ENCODE measurements around the gene SNX6. TPM values are rescaled to one million over a fixed set of nuclear protein-coding genes. Genes with fewer than 3 reads are reported as not detected.
"Not testable (repeated sequence)": the region's sequence is repeated elsewhere in the genome, so short reads cannot be mapped to it uniquely, and the experiment has no call there.

Gene SNX6
- total and polyA plus RNA-seq, 7 experiments from 2014 or later = 56.6 to 114 (median 63.7) TPM

- peaks cover 0 to 22% (median 0%) of the 10 kb centered on the region in 3 experiments for H3K9me3 ChIP-seq (ENCODE audit: control insufficient read depth in 2 of 3, low read length in 3 of 3)
- DNase-seq; H3K4me3 Mint-ChIP-seq; H3K36me3 Mint-ChIP-seq; H3K4me3 ChIP-seq (ENCODE audit: low read length); H3K27ac Mint-ChIP-seq; H3K27ac ChIP-seq (ENCODE audit: low read depth, low read length); CTCF ChIA-PET; intact Hi-C loops (cut with micrococcal nuclease); H3K4me1 ChIP-seq (ENCODE audit: control insufficient read depth in 2 of 2, insufficient read depth in 2 of 2, low read length in 2 of 2); H3K36me3 ChIP-seq (ENCODE audit: control insufficient read depth in 2 of 3, insufficient read depth in 3 of 3, low read length in 3 of 3); H3K4me1 Mint-ChIP-seq; H3K27me3 Mint-ChIP-seq; POLR2A ChIA-PET; H3K27me3 ChIP-seq (ENCODE audit: control insufficient read depth in 2 of 2, insufficient read depth in 2 of 2, low read length in 2 of 2): not testable (repeated sequence)
- peak; percentile 85 for ATAC-seq
- peaks cover 0 to 27% (median 12%) of the 10 kb centered on the region in 11 donors for H3K9me3 Mint-ChIP-seq
Measured at GRCh38 chr14:34546272-34547135, 83.4 kb downstream of the SNX6 start.

DNA sequence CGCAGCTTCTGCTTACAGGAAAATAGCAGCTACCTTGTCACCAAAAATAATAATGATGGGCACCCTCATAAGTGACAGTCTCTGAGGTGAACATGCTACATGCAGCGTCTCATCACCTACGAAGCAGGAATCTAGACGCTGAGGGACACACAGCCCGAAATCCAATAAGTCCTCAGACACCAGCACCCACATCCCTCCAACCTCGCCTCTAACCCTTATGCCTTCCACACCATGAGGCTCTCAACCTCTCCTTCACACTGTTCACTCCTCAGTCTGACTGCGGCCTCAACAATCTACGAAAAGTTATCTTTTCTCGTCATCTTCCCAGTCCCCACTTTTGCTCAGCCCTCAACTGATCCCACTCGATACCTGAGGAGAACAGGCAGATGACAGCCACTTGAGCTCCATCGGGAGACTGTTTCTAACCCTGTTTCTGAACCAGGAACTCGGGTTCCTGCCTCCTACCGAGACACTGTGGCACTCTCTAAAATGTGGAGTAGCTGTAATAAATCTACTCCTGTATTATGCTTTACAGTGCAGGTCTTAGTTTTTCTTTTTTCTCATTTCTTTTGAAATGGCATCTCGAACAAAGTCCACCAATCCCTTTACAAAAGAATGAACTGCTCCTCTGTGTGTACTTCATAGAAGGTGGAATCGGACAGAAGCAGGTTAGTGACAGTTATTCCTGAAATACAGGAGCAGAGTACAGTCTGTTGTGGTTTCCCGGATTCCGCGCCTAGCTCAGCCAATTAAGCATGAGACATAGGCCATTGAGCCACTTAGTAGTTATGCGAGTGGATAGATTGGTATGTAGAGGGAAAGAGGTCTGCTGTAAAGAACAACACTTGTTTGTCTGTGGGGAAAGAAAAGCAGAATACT is 89.5 kb downstream of the SNX6 start:
- Histone ChIP-seq H3K4me1 (ENCODE audit: control insufficient read depth in 2 of 2, insufficient read depth in 2 of 2, low read length in 2 of 2) (peaks cover 18 to 24% of the 10 kb centered on the region in 2 donors), H3K36me3 (ENCODE audit: control insufficient read depth in 2 of 3, insufficient read depth in 3 of 3, low read length in 3 of 3) (peaks cover 0 to 23% (median 6%) of the 10 kb centered on the region in 3 experiments), H3K4me3 (ENCODE audit: low read length) (peak overlapping the region; percentile 100), H3K27ac (ENCODE audit: low read depth, low read length) (peak overlapping the region; percentile 97)
- CTCF ChIA-PET; DNase-seq; H3K9me3 ChIP-seq (ENCODE audit: control insufficient read depth in 2 of 3, low read length in 3 of 3); H3K36me3 Mint-ChIP-seq; ATAC-seq; H3K27me3 Mint-ChIP-seq; H3K27me3 ChIP-seq (ENCODE audit: control insufficient read depth in 2 of 2, insufficient read depth in 2 of 2, low read length in 2 of 2); H3K9me3 Mint-ChIP-seq; intact Hi-C loops (cut with micrococcal nuclease): not testable (repeated sequence)
- POLR2A ChIA-PET = interaction anchor here (0.6 to 1.3 kb wide), 6 partner anchors 8 to 507 kb away, joined by 3 to 5 read pairs (median 4); partner anchors contain the start of gene SNX6
- H3K4me1 Mint-ChIP-seq = peaks cover 5 to 45% (median 31%) of the 10 kb centered on the region in 7 donors
- peak overlapping the region; percentile 95 to 99 (median 99) for H3K4me3 Mint-ChIP-seq
- H3K27ac Mint-ChIP-seq = peak overlapping the region; percentile 95 to 100 (median 99)

DNA sequence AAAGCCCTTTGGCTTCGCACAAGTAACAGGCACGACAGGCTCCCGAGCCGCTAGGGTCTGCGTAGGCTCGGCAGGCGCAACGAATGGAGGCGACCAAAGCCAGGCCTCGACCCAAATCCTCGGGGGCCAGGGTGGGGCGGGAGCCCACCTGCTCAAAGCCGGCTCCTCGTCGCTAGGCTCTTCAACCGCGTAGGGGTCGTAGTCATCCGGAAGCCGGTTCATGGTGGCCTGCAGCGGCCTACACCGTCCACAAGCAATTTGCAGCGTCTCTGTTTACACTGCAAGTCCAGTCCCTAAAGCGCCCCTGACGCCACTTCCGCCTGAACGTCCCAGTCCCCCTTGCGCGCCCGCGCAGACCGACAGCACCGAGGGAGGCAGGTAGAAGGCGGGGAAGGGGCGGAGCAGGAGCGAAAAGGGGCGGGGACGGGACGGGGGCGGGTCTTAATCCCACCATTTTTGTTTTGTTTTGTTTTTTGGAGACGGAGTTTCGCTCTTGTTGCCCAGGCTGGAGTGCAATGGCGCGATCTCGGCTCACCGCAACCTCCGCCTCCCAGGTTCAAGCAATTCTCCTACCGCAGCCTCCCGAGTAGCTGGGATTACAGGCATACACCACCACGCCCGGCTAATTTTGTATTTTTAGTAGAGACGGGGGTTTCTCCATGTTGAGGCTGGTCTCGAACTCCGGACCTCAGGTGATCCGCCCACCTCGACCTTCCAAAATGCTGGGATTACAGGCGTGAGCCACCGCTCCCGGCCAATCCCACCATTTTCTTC is 90.4 kb downstream of the SNX6 start, which contains the start of gene EAPP:
Gene EAPP (minus strand): TSS at position 295 of the 774 bp plus-strand sequence. CDS start 73 bp downstream, at position 222.
- Mint-ChIP-seq H3K27me3 (no peaks in the 10 kb centered on the region), H3K4me3 (peak within 1 kb of the TSS; percentile 95 to 99 (median 99)), H3K4me1 (peaks cover 5 to 45% (median 31%) of the 10 kb centered on the region in 7 donors), H3K9me3 (peaks cover 0 to 3% (median 0%) of the 10 kb centered on the region in 11 donors), H3K36me3 (peaks cover 0 to 5% (median 3%) of the 10 kb centered on the region in 5 donors), H3K27ac (peak within 1 kb of the TSS; percentile 95 to 100 (median 99))
- H3K27ac ChIP-seq (ENCODE audit: low read depth, low read length) = peak within 1 kb of the TSS; percentile 97
- intact Hi-C loops (cut with micrococcal nuclease) = loop anchor here (5.0 to 10.0 kb wide), 11 partner anchors 33 to 1268 kb away; partner anchors contain the start of genes PPP2R3C (in 2 of the 2), PRORP (in 2 of the 2), RALGAPA1 (in 2 of the 2) and SPTSSA (in 2 of the 2)
- CTCF ChIA-PET = no interaction called here
- POLR2A ChIA-PET = interaction anchor here (0.6 to 1.7 kb wide), 7 partner anchors 9 to 507 kb away, joined by 3 to 5 read pairs (median 4); partner anchors contain the start of genes SNX6 and SRP54
- peak within 1 kb of the TSS; percentile 100 for H3K4me3 ChIP-seq (ENCODE audit: low read length)
- H3K9me3 ChIP-seq (ENCODE audit: control insufficient read depth in 2 of 3, low read length in 3 of 3) = no peaks in the 10 kb centered on the region
- peaks cover 0 to 24% (median 6%) of the 10 kb centered on the region in 3 experiments for H3K36me3 ChIP-seq (ENCODE audit: control insufficient read depth in 2 of 3, insufficient read depth in 3 of 3, low read length in 3 of 3)
- peak; percentile 100 for ATAC-seq
- DNase-seq = peak; percentile 84 to 95 (median 91)
- no peaks in the 10 kb centered on the region for H3K27me3 ChIP-seq (ENCODE audit: control insufficient read depth in 2 of 2, insufficient read depth in 2 of 2, low read length in 2 of 2)
- peaks cover 18 to 24% of the 10 kb centered on the region in 2 donors for H3K4me1 ChIP-seq (ENCODE audit: control insufficient read depth in 2 of 2, insufficient read depth in 2 of 2, low read length in 2 of 2)

GRCh38 chr14:34538871-34539406 is 91.0 kb downstream of the SNX6 start:
- H3K4me3 ChIP-seq (ENCODE audit: low read length) = peak overlapping the region; percentile 100
- ATAC-seq = peak; percentile 28
- CTCF ChIA-PET = no interaction called here

GRCh38 chr14:34538096-34538495 is 91.9 kb downstream of the SNX6 start:
- intact Hi-C loops (cut with micrococcal nuclease) = loop anchor here (5.0 to 10.0 kb wide), 11 partner anchors 34 to 1269 kb away; partner anchors contain the start of genes PPP2R3C (in 2 of the 2), PRORP (in 2 of the 2), RALGAPA1 (in 2 of the 2) and SPTSSA (in 2 of the 2)
- POLR2A ChIA-PET = interaction anchor here (0.6 to 2.1 kb wide), 6 partner anchors 16 to 444 kb away, joined by 3 to 5 read pairs (median 4); partner anchors contain the start of genes BAZ1A and SRP54
- H3K9me3 ChIP-seq (ENCODE audit: control insufficient read depth in 2 of 3, low read length in 3 of 3); DNase-seq; H3K27me3 ChIP-seq (ENCODE audit: control insufficient read depth in 2 of 2, insufficient read depth in 2 of 2, low read length in 2 of 2); H3K9me3 Mint-ChIP-seq; CTCF ChIA-PET; ATAC-seq; H3K27me3 Mint-ChIP-seq: not testable (repeated sequence)
- Histone ChIP-seq H3K27ac (ENCODE audit: low read depth, low read length) (peak overlapping the region; percentile 97), H3K4me1 (ENCODE audit: control insufficient read depth in 2 of 2, insufficient read depth in 2 of 2, low read length in 2 of 2) (peaks cover 18 to 24% of the 10 kb centered on the region in 2 donors), H3K4me3 (ENCODE audit: low read length) (peak overlapping the region; percentile 100), H3K36me3 (ENCODE audit: control insufficient read depth in 2 of 3, insufficient read depth in 3 of 3, low read length in 3 of 3) (peaks cover 6 to 39% (median 11%) of the 10 kb centered on the region in 3 experiments)
- Mint-ChIP-seq H3K36me3 (peaks cover 6 to 13% (median 10%) of the 10 kb centered on the region in 5 donors), H3K4me1 (peaks cover 5 to 54% (median 40%) of the 10 kb centered on the region in 7 donors), H3K27ac (peak overlapping the region in 7 of 9 donors; percentile 67 to 100 (median 99)), H3K4me3 (peak overlapping the region; percentile 20 to 99 (median 99))

More at GRCh38 chr14:34538871-34539406, 91.0 kb downstream of the SNX6 start:
- H3K4me3 Mint-ChIP-seq = peak overlapping the region; percentile 95 to 99 (median 99)
- Histone ChIP-seq H3K9me3 (ENCODE audit: control insufficient read depth in 2 of 3, low read length in 3 of 3) (no peaks in the 10 kb centered on the region), H3K27me3 (ENCODE audit: control insufficient read depth in 2 of 2, insufficient read depth in 2 of 2, low read length in 2 of 2) (no peaks in the 10 kb centered on the region), H3K36me3 (ENCODE audit: control insufficient read depth in 2 of 3, insufficient read depth in 3 of 3, low read length in 3 of 3) (peaks cover 0 to 31% (median 10%) of the 10 kb centered on the region in 3 experiments), H3K27ac (ENCODE audit: low read depth, low read length) (peak overlapping the region; percentile 97), H3K4me1 (ENCODE audit: control insufficient read depth in 2 of 2, insufficient read depth in 2 of 2, low read length in 2 of 2) (peaks cover 18 to 24% of the 10 kb centered on the region in 2 donors)
- peaks cover 5 to 48% (median 34%) of the 10 kb centered on the region in 7 donors for H3K4me1 Mint-ChIP-seq
- peaks cover 0 to 6% (median 4%) of the 10 kb centered on the region in 5 donors for H3K36me3 Mint-ChIP-seq
- POLR2A ChIA-PET = interaction anchor here (0.6 to 1.7 kb wide), 4 partner anchors 73 to 443 kb away, joined by 3 to 5 read pairs (median 4); partner anchors contain the start of gene SRP54
- DNase-seq = no peak
- H3K9me3 Mint-ChIP-seq = peaks cover 0 to 3% (median 0%) of the 10 kb centered on the region in 11 donors
- H3K27ac Mint-ChIP-seq = peak overlapping the region; percentile 95 to 100 (median 99)
- intact Hi-C loops (cut with micrococcal nuclease) = loop anchor here (5.0 to 10.0 kb wide), 11 partner anchors 33 to 1268 kb away; partner anchors contain the start of genes PPP2R3C (in 2 of the 2), PRORP (in 2 of the 2), RALGAPA1 (in 2 of the 2) and SPTSSA (in 2 of the 2)
- H3K27me3 Mint-ChIP-seq = no peaks in the 10 kb centered on the region
